Inflammatory macrophage (primary cell): ENCODE measurements around the gene C2CD4A.

ENCODE experiments used
- DNase-seq, 2 donors: peaks; one replicate each; pipeline ENCODE4 v3.0.0-alpha.2; 2020 to 2022

Gene C2CD4A

GRCh38 chr15:62104401-62104800 is 37.6 kb downstream of the C2CD4A start:
- DNase-seq: no peak

GRCh38 chr15:62104846-62105245 is 38.1 kb downstream of the C2CD4A start:
- DNase-seq: no peak

GRCh38 chr15:62105266-62105665 is 38.5 kb downstream of the C2CD4A start:
- DNase-seq: no peak

GRCh38 chr15:62106096-62106495 is 39.3 kb downstream of the C2CD4A start:
- no peak for DNase-seq

- DNase-seq: no peak
Observed at GRCh38 chr15:62107571-62108121, 40.9 kb downstream of the C2CD4A start.

- DNase-seq: no peak
Observed at GRCh38 chr15:62108411-62108810, 41.6 kb downstream of the C2CD4A start.

- no peak for DNase-seq
Observed at GRCh38 chr15:62109437-62109836, 42.7 kb downstream of the C2CD4A start.

- DNase-seq: no peak
Observed at GRCh38 chr15:62109982-62110851, 43.4 kb downstream of the C2CD4A start.

- DNase-seq: no peak
Observed at GRCh38 chr15:62112081-62112480, 45.3 kb downstream of the C2CD4A start.

GRCh38 chr15:62112616-62113593 is 46.1 kb downstream of the C2CD4A start:
- DNase-seq: no peak

- no peak for DNase-seq
Observed at GRCh38 chr15:62115847-62116246, 49.1 kb downstream of the C2CD4A start.

- peak; percentile 40 to 51 for DNase-seq
Observed at GRCh38 chr15:62118520-62119226, 51.9 kb downstream of the C2CD4A start.

GRCh38 chr15:62119227-62119864 is 52.6 kb downstream of the C2CD4A start:
- peak; percentile 78 to 81 for DNase-seq

GRCh38 chr15:62119874-62120273 is 53.1 kb downstream of the C2CD4A start:
- no peak for DNase-seq
